ENCODE results near the gene ABTB1.
"Not testable (repeated sequence)": the region's sequence is repeated elsewhere in the genome, so short reads cannot be mapped to it uniquely, and the experiment has no call there.

DNA sequence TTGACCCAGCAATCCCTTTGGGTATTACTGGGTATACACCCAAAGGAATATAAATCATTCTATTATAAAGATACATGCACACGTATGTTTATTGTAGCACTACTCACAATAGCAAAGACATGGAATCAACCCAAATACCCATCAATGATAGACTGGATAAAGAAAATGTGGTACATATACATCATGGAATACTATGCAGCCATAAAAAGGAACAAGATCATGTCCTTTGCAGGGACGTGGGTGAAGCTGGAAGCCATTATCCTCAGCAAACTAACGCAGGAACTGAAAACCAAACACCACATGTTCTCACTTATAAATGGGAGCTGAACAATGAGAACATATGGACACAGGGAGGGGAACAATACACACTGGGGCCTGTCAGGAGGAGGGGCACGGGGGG, 32.1 kb downstream of the ABTB1 start:
- TF ChIP-seq, protein P1, sequence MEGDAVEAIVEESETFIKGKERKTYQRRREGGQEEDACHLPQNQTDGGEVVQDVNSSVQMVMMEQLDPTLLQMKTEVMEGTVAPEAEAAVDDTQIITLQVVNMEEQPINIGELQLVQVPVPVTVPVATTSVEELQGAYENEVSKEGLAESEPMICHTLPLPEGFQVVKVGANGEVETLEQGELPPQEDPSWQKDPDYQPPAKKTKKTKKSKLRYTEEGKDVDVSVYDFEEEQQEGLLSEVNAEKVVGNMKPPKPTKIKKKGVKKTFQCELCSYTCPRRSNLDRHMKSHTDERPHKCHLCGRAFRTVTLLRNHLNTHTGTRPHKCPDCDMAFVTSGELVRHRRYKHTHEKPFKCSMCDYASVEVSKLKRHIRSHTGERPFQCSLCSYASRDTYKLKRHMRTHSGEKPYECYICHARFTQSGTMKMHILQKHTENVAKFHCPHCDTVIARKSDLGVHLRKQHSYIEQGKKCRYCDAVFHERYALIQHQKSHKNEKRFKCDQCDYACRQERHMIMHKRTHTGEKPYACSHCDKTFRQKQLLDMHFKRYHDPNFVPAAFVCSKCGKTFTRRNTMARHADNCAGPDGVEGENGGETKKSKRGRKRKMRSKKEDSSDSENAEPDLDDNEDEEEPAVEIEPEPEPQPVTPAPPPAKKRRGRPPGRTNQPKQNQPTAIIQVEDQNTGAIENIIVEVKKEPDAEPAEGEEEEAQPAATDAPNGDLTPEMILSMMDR (IDR thresholded peaks at IDR 0.05) = not testable (repeated sequence)
- TF ChIP-seq ZFX (IDR thresholded peaks at IDR 0.05; ENCODE audit: borderline replicate concordance) = not testable (repeated sequence)
